Suprapubic skin (tissue), 4 donors: ENCODE results near the gene GALNT17.

Source experiments
- CTCF ChIP-seq, 2 donors: fragments of 200-600 bp in 1 of 2; fragments of 450-650 bp in 1 of 2; sonication (generic) in 1 of 2; IDR thresholded peaks; one replicate each; pipeline ENCODE4 v1.5.1; 2016 to 2019; ENCODE audit warnings: antibody characterized with exemption in 2 of 2, mild to moderate bottlenecking in 1 of 2, moderate library complexity in 1 of 2
- POLR2A ChIP-seq, 2 donors: fragments of 450-650 bp; IDR thresholded peaks; one replicate each; pipeline ENCODE4 v1.6.1; 2017; ENCODE audit warnings: antibody characterized with exemption in 2 of 2, mild to moderate bottlenecking in 2 of 2, moderate library complexity in 2 of 2
- POLR2AphosphoS5 ChIP-seq, 3 donors: sonication (generic); formaldehyde crosslinking; IDR thresholded peaks; one replicate each; pipeline ENCODE4 v1.6.1; 2017; ENCODE audit warnings: antibody characterized with exemption in 3 of 3

DNA sequence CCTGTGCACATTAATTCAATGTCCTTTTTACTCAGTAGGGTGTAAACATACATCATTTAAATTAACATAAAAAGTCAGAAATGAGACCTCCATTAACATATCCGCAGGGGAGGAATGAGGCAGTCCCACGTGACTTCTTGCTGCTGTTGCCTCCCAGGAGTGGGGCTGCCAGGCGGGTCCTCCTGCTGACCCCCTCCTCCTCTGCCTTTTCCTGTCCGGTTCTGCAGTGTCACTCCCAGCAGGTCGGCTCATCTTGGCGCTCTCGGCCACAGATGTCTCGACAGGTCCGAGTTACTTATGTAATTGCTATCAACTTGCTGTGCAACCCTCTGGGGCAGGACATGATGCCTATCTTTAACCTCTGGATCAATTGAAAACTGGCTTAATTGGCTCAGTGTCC, 329.6 kb downstream of the GALNT17 start:
- TF ChIP-seq CTCF (IDR thresholded peaks at IDR 0.05): no peak
- no peak for TF ChIP-seq POLR2A (IDR thresholded peaks at IDR 0.05)
- no peak for TF ChIP-seq POLR2AphosphoS5 (IDR thresholded peaks at IDR 0.05)
